DND-41 (cell line): ENCODE measurements around the gene C6orf89.
"Not testable (repeated sequence)": the region's sequence is repeated elsewhere in the genome, so short reads cannot be mapped to it uniquely, and the experiment has no call there.

Source experiments
- ATAC-seq: fragments of 200-7000 bp; cut with Tn5 transposase; 3 replicates; pipeline ENCODE4 v1.9.1; 2021; ENCODE audit warnings: low read depth; ENCODE audit not compliant: insufficient read depth
- DNase-seq: peaks from one replicate; pipeline ENCODE4 v3.0.0-alpha.2; 2020
- H2AFZ ChIP-seq: 2 replicates; pipeline ENCODE4 v1.6.0; 2012; ENCODE audit warnings: low read depth, low read length
- H3K27ac ChIP-seq: 2 replicates; pipeline ENCODE4 v1.5.1; 2012; ENCODE audit warnings: low read length, inconsistent platforms
- H3K27me3 ChIP-seq: fragments of 200-600 bp; sonication (generic); 2 replicates; pipeline ENCODE4 v1.6.0; 2012; ENCODE audit warnings: low read length, mild to moderate bottlenecking, inconsistent platforms; ENCODE audit not compliant: insufficient read depth, poor library complexity
- H3K36me3 ChIP-seq: 2 replicates; pipeline ENCODE4 v1.5.1; 2012; ENCODE audit warnings: low read length, inconsistent platforms; ENCODE audit not compliant: insufficient read depth
- H3K4me1 ChIP-seq: 2 replicates; pipeline ENCODE4 v1.5.1; 2012; ENCODE audit warnings: mild to moderate bottlenecking, low read length; ENCODE audit not compliant: insufficient read depth
- H3K4me2 ChIP-seq: 2 replicates; pipeline ENCODE4 v1.6.0; 2012; ENCODE audit warnings: mild to moderate bottlenecking, moderate library complexity, low read length, inconsistent platforms; ENCODE audit not compliant: insufficient read depth
- H3K4me3 ChIP-seq, 2 experiments: fragments of 200-600 bp in 1 of 2; shearing (Covaris generic) in 1 of 2; 2 replicates each; pipeline ENCODE4 v1.5.1; 2012 to 2016; ENCODE audit warnings: inconsistent platforms in 2 of 2, low read length in 2 of 2, mild to moderate bottlenecking in 2 of 2, low read depth in 1 of 2, moderate library complexity in 1 of 2
- H3K79me2 ChIP-seq: 2 replicates; pipeline ENCODE4 v1.6.0; 2012; ENCODE audit warnings: low read length, inconsistent platforms; ENCODE audit not compliant: insufficient read depth
- H3K9ac ChIP-seq: 2 replicates; pipeline ENCODE4 v1.6.0; 2012; ENCODE audit warnings: low read depth, mild to moderate bottlenecking, inconsistent platforms, low read length, moderate library complexity
- H3K9me3 ChIP-seq: 2 replicates; pipeline ENCODE4 v1.5.1; 2012; ENCODE audit warnings: low read length, moderate library complexity, mild to moderate bottlenecking, inconsistent platforms; ENCODE audit not compliant: insufficient read depth, severe bottlenecking
- H4K20me1 ChIP-seq: 2 replicates; pipeline ENCODE4 v1.6.0; 2012; ENCODE audit warnings: low read length; ENCODE audit not compliant: insufficient read depth
- EZH2 ChIP-seq: IDR thresholded peaks from 3 replicates; pipeline ENCODE4 v1.6.1; 2012; ENCODE audit warnings: borderline replicate concordance, low read depth, mild to moderate bottlenecking, moderate library complexity, low read length, inconsistent platforms; ENCODE audit not compliant: severe bottlenecking
- TF ChIP-seq, protein P1 (sequence below): IDR thresholded peaks from 2 replicates; pipeline ENCODE4 v1.5.1; 2012; ENCODE audit warnings: borderline replicate concordance, low read length, moderate library complexity, mild to moderate bottlenecking; ENCODE audit not compliant: poor library complexity, severe bottlenecking; ENCODE audit errors: extremely low read depth

C6orf89 gene

DNA sequence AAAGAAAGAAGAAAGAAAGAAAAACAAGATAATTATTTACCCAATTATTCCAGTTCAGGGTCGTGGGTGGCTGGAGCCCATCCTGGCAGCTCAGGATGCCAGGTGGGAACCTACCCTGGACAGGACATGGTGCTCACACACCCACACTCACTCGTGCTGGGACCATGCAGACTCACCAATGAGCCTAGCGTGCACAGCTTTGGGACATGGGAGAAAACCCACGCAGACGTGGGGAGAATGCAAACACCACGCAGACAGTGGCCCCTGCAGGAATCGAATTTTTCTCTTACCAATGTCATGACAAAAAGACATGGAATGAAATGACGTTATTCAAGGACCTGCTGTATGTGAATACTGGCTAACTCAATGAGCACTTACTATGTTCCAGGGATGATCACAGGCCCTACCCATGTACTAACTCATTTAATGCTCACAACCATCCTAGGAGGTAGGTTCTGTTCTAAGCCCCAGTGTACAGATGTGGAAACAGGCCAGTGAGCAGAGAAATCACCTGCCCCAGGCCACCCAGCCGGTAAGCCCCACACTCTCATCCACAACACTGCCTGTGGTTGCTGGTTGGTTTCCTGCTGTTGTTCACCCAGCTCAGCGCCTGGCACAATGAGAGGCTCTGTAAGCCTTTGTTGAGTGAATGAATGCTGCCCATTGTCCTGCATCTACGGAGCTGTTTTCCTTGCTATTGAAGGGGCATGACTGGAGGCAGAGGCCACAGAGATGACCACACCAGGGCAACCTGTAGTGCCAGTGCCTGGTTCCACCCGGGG lies 62.0 kb downstream of the C6orf89 start:
- Histone ChIP-seq H3K9ac (no peak overlapping the region), H4K20me1 (no peaks in the 10 kb centered on the region), H3K79me2 (no peaks in the 10 kb centered on the region), H3K27ac (peak overlapping the region; percentile 44), H3K4me1 (peaks cover 22% of the 10 kb centered on the region), H3K4me2 (no peak overlapping the region), H3K36me3 (no peaks in the 10 kb centered on the region), H3K4me3 (no peak overlapping the region), H2AFZ (no peak overlapping the region), H3K9me3 (no peaks in the 10 kb centered on the region), H3K27me3 (no peaks in the 10 kb centered on the region)
- peak; percentile 63 for DNase-seq
- ATAC-seq: peak; percentile 96
- TF ChIP-seq EZH2: no peak
- TF ChIP-seq, protein P1, sequence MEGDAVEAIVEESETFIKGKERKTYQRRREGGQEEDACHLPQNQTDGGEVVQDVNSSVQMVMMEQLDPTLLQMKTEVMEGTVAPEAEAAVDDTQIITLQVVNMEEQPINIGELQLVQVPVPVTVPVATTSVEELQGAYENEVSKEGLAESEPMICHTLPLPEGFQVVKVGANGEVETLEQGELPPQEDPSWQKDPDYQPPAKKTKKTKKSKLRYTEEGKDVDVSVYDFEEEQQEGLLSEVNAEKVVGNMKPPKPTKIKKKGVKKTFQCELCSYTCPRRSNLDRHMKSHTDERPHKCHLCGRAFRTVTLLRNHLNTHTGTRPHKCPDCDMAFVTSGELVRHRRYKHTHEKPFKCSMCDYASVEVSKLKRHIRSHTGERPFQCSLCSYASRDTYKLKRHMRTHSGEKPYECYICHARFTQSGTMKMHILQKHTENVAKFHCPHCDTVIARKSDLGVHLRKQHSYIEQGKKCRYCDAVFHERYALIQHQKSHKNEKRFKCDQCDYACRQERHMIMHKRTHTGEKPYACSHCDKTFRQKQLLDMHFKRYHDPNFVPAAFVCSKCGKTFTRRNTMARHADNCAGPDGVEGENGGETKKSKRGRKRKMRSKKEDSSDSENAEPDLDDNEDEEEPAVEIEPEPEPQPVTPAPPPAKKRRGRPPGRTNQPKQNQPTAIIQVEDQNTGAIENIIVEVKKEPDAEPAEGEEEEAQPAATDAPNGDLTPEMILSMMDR: no peak

DNA sequence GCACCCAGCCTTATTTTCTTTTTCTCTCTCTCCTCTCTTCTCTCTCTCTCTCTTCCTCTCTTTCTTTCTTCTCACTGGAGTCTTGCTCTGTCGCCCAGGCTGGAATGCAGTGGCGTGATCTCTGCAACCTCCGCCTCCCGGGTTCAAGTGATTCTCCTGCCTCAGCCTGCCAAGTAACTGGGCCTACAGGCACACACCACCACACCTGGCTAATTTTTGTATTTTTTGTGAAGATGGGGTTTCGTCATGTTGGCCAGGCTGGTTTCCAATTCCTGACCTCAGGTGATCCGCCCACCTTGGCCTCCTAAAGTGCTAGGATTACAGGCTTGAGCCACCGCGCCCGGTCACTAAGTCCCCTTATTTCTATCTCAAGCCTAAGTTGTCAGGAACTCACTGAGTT lies 63.3 kb downstream of the C6orf89 start:
- not testable (repeated sequence) for H3K79me2 ChIP-seq, H4K20me1 ChIP-seq, H3K36me3 ChIP-seq, H3K27ac ChIP-seq, ATAC-seq, H3K4me3 ChIP-seq, H3K9ac ChIP-seq, DNase-seq, H3K9me3 ChIP-seq, H2AFZ ChIP-seq, H3K4me2 ChIP-seq, H3K27me3 ChIP-seq
- H3K4me1 ChIP-seq: peaks cover 22% of the 10 kb centered on the region

DNA sequence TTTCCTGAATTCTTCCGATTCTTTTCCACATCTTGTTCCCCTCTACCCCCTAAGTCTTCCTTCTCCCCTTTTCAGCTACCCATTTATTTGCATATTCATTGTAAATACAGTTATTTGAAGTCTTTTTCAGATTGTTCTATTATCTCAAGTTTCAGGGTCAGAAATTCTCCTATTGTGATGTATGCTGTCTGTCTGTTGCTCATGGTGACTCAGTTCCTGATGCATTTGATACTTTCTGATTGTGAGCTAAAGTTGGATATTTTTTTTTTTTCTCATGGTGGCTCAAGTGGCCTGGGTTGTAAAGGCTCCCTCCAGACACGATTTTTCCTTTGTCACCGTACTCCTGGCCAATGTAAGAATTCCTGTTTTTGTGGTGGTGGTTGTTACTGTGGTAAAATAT lies 63.9 kb downstream of the C6orf89 start:
- peaks cover 27% of the 10 kb centered on the region for H3K4me1 ChIP-seq
- ATAC-seq (no peak), DNase-seq (no peak)
- no peaks in the 10 kb centered on the region for H3K27me3 ChIP-seq
- H3K9me3 ChIP-seq: no peaks in the 10 kb centered on the region
- TF ChIP-seq EZH2: no peak
- TF ChIP-seq, protein P1: no peak
- H3K27ac ChIP-seq: no peak overlapping the region
- H4K20me1 ChIP-seq: no peaks in the 10 kb centered on the region
- no peak overlapping the region for H3K9ac ChIP-seq
- H3K4me3 ChIP-seq: no peak overlapping the region
- no peak overlapping the region for H2AFZ ChIP-seq
- no peak overlapping the region for H3K4me2 ChIP-seq
- no peaks in the 10 kb centered on the region for H3K36me3 ChIP-seq
- no peaks in the 10 kb centered on the region for H3K79me2 ChIP-seq

DNA sequence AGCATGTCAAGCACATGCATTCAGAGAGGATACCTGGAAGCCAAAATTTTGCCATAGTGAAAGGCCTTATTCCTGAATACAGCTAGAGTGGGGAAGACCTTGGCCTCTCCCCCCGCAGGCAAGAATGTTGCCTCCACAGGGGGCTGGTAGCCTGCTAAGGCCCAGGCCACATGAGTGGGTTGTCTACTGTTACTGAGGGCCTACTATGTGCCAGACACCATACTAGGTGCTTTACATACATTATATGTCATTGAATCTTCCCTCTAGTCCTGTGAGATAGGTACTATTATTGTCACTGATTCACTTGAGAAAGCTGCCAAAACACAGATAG lies 68.1 kb downstream of the C6orf89 start:
- H3K27ac ChIP-seq: no peak overlapping the region
- TF ChIP-seq, protein P1: no peak
- TF ChIP-seq EZH2: no peak
- no peaks in the 10 kb centered on the region for H3K79me2 ChIP-seq
- no peaks in the 10 kb centered on the region for H3K27me3 ChIP-seq
- H3K4me3 ChIP-seq: no peak overlapping the region
- H3K4me2 ChIP-seq: no peak overlapping the region
- no peaks in the 10 kb centered on the region for H4K20me1 ChIP-seq
- H3K36me3 ChIP-seq: no peaks in the 10 kb centered on the region
- H3K9ac ChIP-seq: no peak overlapping the region
- peaks cover 9% of the 10 kb centered on the region for H3K4me1 ChIP-seq
- ATAC-seq (no peak), DNase-seq (no peak)
- H2AFZ ChIP-seq: no peak overlapping the region
- H3K9me3 ChIP-seq: no peaks in the 10 kb centered on the region
